H1 (cell line): ENCODE results near the gene WDR27. TPM values are rescaled to one million over a fixed set of nuclear protein-coding genes. Genes with fewer than 3 reads are reported as not detected.

Experiments used
- CTCF ChIA-PET: fragments of 300-600 bp; sonication (Branson Sonifier 250); formaldehyde crosslinking; loops from one replicate; lab custom pipeline; 2021; ENCODE audit not compliant: partially characterized antibody; lab: Charles Lee
- POLR2A ChIA-PET: fragments of 300-600 bp; sonication (Branson Sonifier 250); formaldehyde crosslinking; loops from one replicate; lab custom pipeline; 2021; ENCODE audit warnings: inconsistent platforms; ENCODE audit not compliant: partially characterized antibody; lab: Charles Lee
- DNase-seq, 2 experiments: peaks; one replicate each; pipeline versions ENCODE4 v3.0.0 to v3.0.0-alpha.2; 2010 to 2022; ENCODE audit warnings: low spot score in 2 of 2, low read depth in 1 of 2, mixed read lengths in 1 of 2
- FAIRE-seq: peaks from 2 replicates; lab custom pipeline; 2011; peaks lifted over from hg19 to GRCh38; lab: Jason Lieb, UNC
- H2AFZ ChIP-seq: 2 replicates; pipeline ENCODE4 v1.8.1; 2012; ENCODE audit warnings: low read length, inconsistent platforms
- H2AK5ac ChIP-seq: 2 replicates; pipeline ENCODE4 v1.6.1; 2013; ENCODE audit warnings: low read depth, low read length
- H2BK120ac ChIP-seq: replicated peaks from 2 replicates; pipeline ENCODE3; 2013; ENCODE audit warnings: low read depth, low read length, inconsistent platforms
- H2BK12ac ChIP-seq: 2 replicates; pipeline ENCODE4 v1.6.1; 2013; ENCODE audit warnings: low read depth, low read length
- H2BK15ac ChIP-seq: 2 replicates; pipeline ENCODE4 v1.6.1; 2013; ENCODE audit warnings: low read length
- H2BK20ac ChIP-seq: 2 replicates; pipeline ENCODE4 v1.6.1; 2013; ENCODE audit warnings: low read length
- H2BK5ac ChIP-seq: 2 replicates; pipeline ENCODE4 v1.6.1; 2013; ENCODE audit warnings: low read depth, low read length
- H3K14ac ChIP-seq: 2 replicates; pipeline ENCODE4 v1.6.1; 2013; ENCODE audit warnings: inconsistent platforms; ENCODE audit not compliant: insufficient read length
- H3K18ac ChIP-seq: 2 replicates; pipeline ENCODE4 v1.6.1; 2013; ENCODE audit warnings: low read length; ENCODE audit errors: extremely low read depth
- H3K23ac ChIP-seq: 2 replicates; pipeline ENCODE4 v1.6.1; 2013; ENCODE audit warnings: inconsistent platforms; ENCODE audit not compliant: insufficient read length
- H3K23me2 ChIP-seq: 2 replicates; pipeline ENCODE4 v1.6.1; 2013; ENCODE audit warnings: low read depth, low read length
- H3K27ac ChIP-seq: 2 replicates; pipeline ENCODE4 v1.6.1; 2011; ENCODE audit warnings: low read depth, low read length, inconsistent platforms
- H3K27me3 ChIP-seq, 4 experiments: replicated peaks in 1 of 4; 1 replicate in 1 of 4; 2 replicates in 3 of 4; pipeline versions ENCODE4 v1.6.1 to v1.8.1; 2011 to 2013; ENCODE audit warnings: low read length in 3 of 4, mild to moderate bottlenecking in 3 of 4, inconsistent platforms in 2 of 4, mixed read lengths in 2 of 4, moderate library complexity in 1 of 4; ENCODE audit not compliant: control insufficient read depth in 3 of 4, insufficient read depth in 3 of 4; ENCODE audit errors: extremely low read depth in 1 of 4
- H3K36me3 ChIP-seq, 4 experiments: 2 replicates each; pipeline versions ENCODE4 v1.6.1 to v1.8.1; 2011 to 2013; ENCODE audit warnings: mild to moderate bottlenecking in 4 of 4, low read length in 3 of 4, moderate library complexity in 2 of 4, control low read depth in 1 of 4, inconsistent platforms in 1 of 4; ENCODE audit not compliant: insufficient read depth in 4 of 4, control insufficient read depth in 2 of 4
- H3K4ac ChIP-seq: replicated peaks from 2 replicates; pipeline ENCODE3; 2013; ENCODE audit warnings: low read length, low read depth, mixed read lengths, inconsistent platforms; ENCODE audit not compliant: insufficient read length
- H3K4me1 ChIP-seq, 4 experiments: replicated peaks in 1 of 4; 1 replicate in 1 of 4; 2 replicates in 3 of 4; pipeline versions ENCODE4 v1.6.1 to v1.8.1; 2011 to 2013; ENCODE audit warnings: low read length in 3 of 4, inconsistent platforms in 2 of 4, mixed read lengths in 1 of 4; ENCODE audit not compliant: insufficient read depth in 4 of 4, control insufficient read depth in 3 of 4
- H3K4me2 ChIP-seq, 2 experiments: 2 replicates each; pipeline versions ENCODE4 v1.6.1 to v1.8.1; 2011 to 2013; ENCODE audit warnings: low read depth in 2 of 2, low read length in 2 of 2, control low read depth in 1 of 2, inconsistent platforms in 1 of 2, mild to moderate bottlenecking in 1 of 2; ENCODE audit not compliant: insufficient read depth in 1 of 2
- H3K4me3 ChIP-seq, 4 experiments: fragments of 200-600, 300-600 bp in 1 of 4; sonication (generic), shearing (Covaris generic), sonication (Bioruptor Twin) in 1 of 4; 2 replicates each; pipeline versions ENCODE4 v1.5.1 to v1.8.1; 2011 to 2016; ENCODE audit warnings: low read length in 4 of 4, low read depth in 3 of 4, control low read depth in 2 of 4, inconsistent platforms in 2 of 4, mild to moderate bottlenecking in 2 of 4, mixed read lengths in 1 of 4, moderate library complexity in 1 of 4; ENCODE audit not compliant: insufficient read depth in 2 of 4; ENCODE audit errors: extremely low read depth in 1 of 4
- H3K56ac ChIP-seq: replicated peaks from 2 replicates; pipeline ENCODE3; 2013; ENCODE audit warnings: low read depth, mild to moderate bottlenecking, mixed read lengths, low read length, inconsistent platforms; ENCODE audit not compliant: insufficient read length
- H3K79me1 ChIP-seq: 2 replicates; pipeline ENCODE4 v1.6.1; 2013; ENCODE audit warnings: low read depth, low read length, control low read depth
- H3K79me2 ChIP-seq, 2 experiments: 2 replicates each; pipeline versions ENCODE4 v1.6.1 to v1.8.1; 2012 to 2013; ENCODE audit warnings: low read length in 2 of 2, mild to moderate bottlenecking in 2 of 2, inconsistent platforms in 1 of 2; ENCODE audit not compliant: insufficient read depth in 2 of 2, control insufficient read depth in 1 of 2
- H3K9ac ChIP-seq, 4 experiments: replicated peaks in 1 of 4; 1 replicate in 1 of 4; 2 replicates in 3 of 4; pipeline versions ENCODE4 v1.6.1 to v1.8.1; 2011 to 2013; ENCODE audit warnings: low read depth in 3 of 4, low read length in 3 of 4, control low read depth in 2 of 4, mild to moderate bottlenecking in 2 of 4, moderate library complexity in 2 of 4, inconsistent platforms in 1 of 4; ENCODE audit errors: extremely low read depth in 1 of 4
- H3K9me3 ChIP-seq, 2 experiments: 2 replicates each; pipeline versions ENCODE4 v1.6.1 to v1.8.1; 2012 to 2013; ENCODE audit warnings: mild to moderate bottlenecking in 2 of 2, moderate library complexity in 2 of 2, control low read depth in 1 of 2, inconsistent platforms in 1 of 2, low read depth in 1 of 2, low read length in 1 of 2, mixed read lengths in 1 of 2; ENCODE audit not compliant: insufficient read depth in 2 of 2
- H4K20me1 ChIP-seq, 2 experiments: replicated peaks in 1 of 2; 2 replicates each; pipeline versions ENCODE3 to v1.8.1; 2011 to 2013; ENCODE audit warnings: inconsistent platforms in 2 of 2, low read length in 2 of 2, mild to moderate bottlenecking in 1 of 2; ENCODE audit not compliant: insufficient read depth in 2 of 2, control insufficient read depth in 1 of 2
- H4K5ac ChIP-seq: 2 replicates; pipeline ENCODE4 v1.6.1; 2013; ENCODE audit warnings: low read length, low read depth, mixed read lengths, inconsistent platforms; ENCODE audit not compliant: insufficient read length
- H4K8ac ChIP-seq: 2 replicates; pipeline ENCODE4 v1.8.0; 2013; ENCODE audit warnings: mild to moderate bottlenecking, moderate library complexity, low read length, inconsistent platforms; ENCODE audit not compliant: insufficient read depth; ENCODE audit errors: extremely low read depth
- H4K91ac ChIP-seq: replicated peaks from 2 replicates; pipeline ENCODE3; 2013; ENCODE audit warnings: low read length, mixed read lengths, inconsistent platforms; ENCODE audit not compliant: insufficient read length
- BACH1 ChIP-seq: IDR thresholded peaks from 2 replicates; pipeline ENCODE4 v1.6.1; 2012; ENCODE audit warnings: low read length, improper control_type of control experiment
- CHD1 ChIP-seq: IDR thresholded peaks from 2 replicates; pipeline ENCODE4 v1.6.1; 2012; ENCODE audit warnings: low read depth, low read length, improper control_type of control experiment
- JUN ChIP-seq: IDR thresholded peaks from 2 replicates; pipeline ENCODE4 v1.6.1; 2011; ENCODE audit warnings: low read depth, mild to moderate bottlenecking, improper control_type of control experiment, low read length
- KDM5A ChIP-seq: fragments of 200-600 bp; IDR thresholded peaks from 2 replicates; pipeline ENCODE4 v1.7.1; 2012; ENCODE audit warnings: mild to moderate bottlenecking, low read length, inconsistent platforms, mixed read lengths
- POLR2AphosphoS5 ChIP-seq: IDR thresholded peaks from 2 replicates; pipeline ENCODE4 v1.6.1; 2011; ENCODE audit warnings: low read depth, low read length
- SRF ChIP-seq: IDR thresholded peaks from 2 replicates; pipeline ENCODE4 v1.6.1; 2011; ENCODE audit warnings: mild to moderate bottlenecking, low read depth, low read length, moderate library complexity
- TAF1 ChIP-seq: IDR thresholded peaks from 2 replicates; pipeline ENCODE4 v1.6.1; 2011; ENCODE audit warnings: mild to moderate bottlenecking, low read depth, low read length
- WGBS, 2 experiments: shearing (Covaris generic) in 1 of 2; methylation state at CpG; one replicate each; pipeline versions ENCODE4 v1.1.6 to v1.1.7; 2013 to 2015; ENCODE audit warnings: low lambda C conversion rate in 2 of 2, mixed read lengths in 2 of 2, inconsistent platforms in 1 of 2, low coverage in 1 of 2, missing lambda C conversion rate in 1 of 2; ENCODE audit not compliant: insufficient replicate concordance in 2 of 2, insufficient coverage in 1 of 2, insufficient read length in 1 of 2; ENCODE audit errors: extremely low coverage in 1 of 2, missing lambda C conversion rate in 1 of 2; 5-methylcytosine and 5-hydroxymethylcytosine counted together
- polyA plus RNA-seq, 7 experiments: library from polyadenylated mRNA; depleted of rRNA in 3 of 7; stranded (reverse) in 5 of 7; unstranded in 2 of 7; fragments of >200 nt in 5 of 7; fragments of 200-250 nt in 2 of 7; gene quantifications; 1 replicate in 5 of 7; 2 replicates in 1 of 7; 4 replicates in 1 of 7; pipeline versions ENCODE4 v1.2.1 to v1.2.3, GENCODE V29; 2011 to 2013; ENCODE audit warnings: missing spikeins in 2 of 7, mixed read lengths in 2 of 7
- total RNA-seq: library from RNA; stranded (reverse); fragmentation: NEBNext Ultra II Directional; extraction: Animal tissue kit (Norgen Biotek cat#: 25700); gene quantifications from 2 replicates; pipeline ENCODE4 v1.2.1, GENCODE V29; 2021

The WDR27 gene
- total and polyA plus RNA-seq, 2 of the 8 experiments (the other 6 are each of a cell fraction or from before 2014, with no cell fraction given), result 53.6 to 68.6 TPM

- POLR2A ChIA-PET, result interaction anchor here (0.6 kb wide), 1 partner anchor 133 kb away, joined by 3 read pairs; no protein-coding TSS in a partner anchor
- Histone ChIP-seq H3K9me3 (no peaks in the 10 kb centered on the region), H3K18ac (no peak overlapping the region)
- TF ChIP-seq JUN (no peak), BACH1 (no peak), POLR2AphosphoS5 (no peak), CHD1 (no peak), TAF1 (no peak), KDM5A (no peak), SRF (no peak)
These were observed 134.0 kb downstream of the WDR27 start for GRCh38 chr6:169567819-169568218.

More at GRCh38 chr6:169567819-169568218, 134.0 kb downstream of the WDR27 start:
- Histone ChIP-seq H3K14ac (no peak overlapping the region), H3K27me3 (no peaks in the 10 kb centered on the region), H2BK5ac (no peak overlapping the region), H2AFZ (no peak overlapping the region), H3K4ac (no peak overlapping the region), H3K27ac (no peak overlapping the region), H3K4me2 (no peak overlapping the region), H4K5ac (no peak overlapping the region), H3K23me2 (no peaks in the 10 kb centered on the region), H4K91ac (no peak overlapping the region), H2AK5ac (no peak overlapping the region), H2BK20ac (no peak overlapping the region), H3K56ac (no peak overlapping the region), H2BK120ac (no peak overlapping the region), H3K23ac (no peak overlapping the region), H4K20me1 (no peaks in the 10 kb centered on the region), H2BK15ac (no peak overlapping the region), H3K36me3 (peaks cover 0 to 2% (median 0%) of the 10 kb centered on the region in 4 experiments; a peak in 1 of 8 replicates), H3K4me1 (no peaks in the 10 kb centered on the region), H2BK12ac (no peak overlapping the region), H3K79me2 (no peaks in the 10 kb centered on the region), H3K4me3 (no peak overlapping the region), H4K8ac (no peak overlapping the region), H3K9ac (no peak overlapping the region), H3K79me1 (no peaks in the 10 kb centered on the region)
- CTCF ChIA-PET, result interaction anchor here (1.0 to 1.8 kb wide), 3 partner anchors 10 to 28 kb away, joined by 3 to 5 read pairs (median 5); no protein-coding TSS in a partner anchor
- no peak for DNase-seq
- no peak for FAIRE-seq
- WGBS, 2 experiments, result 85% methylated on average over 11 of the region's 11 CpGs; no CpG with 5 or more reads in 1 of the 2 experiments
